CD14-positive monocyte (primary cell): ENCODE data around the gene LATS2. TPM values are rescaled to one million over a fixed set of nuclear protein-coding genes. Genes with fewer than 3 reads are reported as not detected.
A peak's percentile ranks its signal among the peaks of the same experiment; 100 is the strongest.

ENCODE experiments used
- DNase-seq, 3 donors: peaks; one replicate each; pipeline ENCODE4 v3.0.0-alpha.2; 2011 to 2022
- H2AFZ ChIP-seq: 2 replicates; pipeline ENCODE4 v1.6.0; 2012; ENCODE audit warnings: mild to moderate bottlenecking, low read depth, low read length, inconsistent platforms; ENCODE audit not compliant: insufficient read depth, poor library complexity, severe bottlenecking
- H3K27ac ChIP-seq, 2 donors: 1 replicate in 1 of 2; 2 replicates in 1 of 2; pipeline ENCODE4 v1.5.1; 2012 to 2013; ENCODE audit warnings: low read length in 2 of 2, control low read depth in 1 of 2, inconsistent platforms in 1 of 2, low read depth in 1 of 2, mild to moderate bottlenecking in 1 of 2
- H3K27me3 ChIP-seq, 2 donors: one replicate each; pipeline versions ENCODE4 v1.6.0 to v1.6.1; 2011 to 2013; ENCODE audit warnings: low read length in 2 of 2; ENCODE audit not compliant: control insufficient read depth in 2 of 2, insufficient read depth in 2 of 2
- H3K36me3 ChIP-seq, 2 donors: replicated peaks in 1 of 2; 1 replicate in 1 of 2; 2 replicates in 1 of 2; pipeline versions ENCODE4 v1.5.1 to v1.6.1; 2012 to 2013; ENCODE audit warnings: low read length in 2 of 2, control low read depth in 1 of 2, inconsistent platforms in 1 of 2, mild to moderate bottlenecking in 1 of 2; ENCODE audit not compliant: insufficient read depth in 2 of 2, control insufficient read depth in 1 of 2
- H3K4me1 ChIP-seq, 2 donors: 1 replicate in 1 of 2; 2 replicates in 1 of 2; pipeline versions ENCODE4 v1.5.1 to v1.6.1; 2012 to 2013; ENCODE audit warnings: low read length in 2 of 2, control low read depth in 1 of 2, inconsistent platforms in 1 of 2, mild to moderate bottlenecking in 1 of 2, moderate library complexity in 1 of 2; ENCODE audit not compliant: insufficient read depth in 2 of 2, control insufficient read depth in 1 of 2
- H3K4me2 ChIP-seq: replicated peaks from 2 replicates; pipeline ENCODE3; 2012; ENCODE audit warnings: low read length, moderate library complexity, mild to moderate bottlenecking; ENCODE audit not compliant: poor library complexity, severe bottlenecking; ENCODE audit errors: extremely low read depth
- H3K4me3 ChIP-seq, 3 experiments: fragments of 200-600 bp in 1 of 3; sonication (generic) in 1 of 3; replicated peaks in 1 of 3; 1 replicate in 2 of 3; 2 replicates in 1 of 3; pipeline ENCODE4 v1.5.1; 2011 to 2013; ENCODE audit warnings: low read length in 3 of 3, mild to moderate bottlenecking in 3 of 3, control low read depth in 2 of 3, low read depth in 2 of 3, inconsistent platforms in 1 of 3, moderate library complexity in 1 of 3
- H3K79me2 ChIP-seq: 2 replicates; pipeline ENCODE4 v1.6.0; 2012; ENCODE audit warnings: mild to moderate bottlenecking, control low read depth, inconsistent platforms, low read length, moderate library complexity; ENCODE audit not compliant: insufficient read depth
- H3K9ac ChIP-seq: 2 replicates; pipeline ENCODE4 v1.6.0; 2017; ENCODE audit warnings: low read length, mild to moderate bottlenecking; ENCODE audit not compliant: insufficient read depth, poor library complexity, severe bottlenecking
- H3K9me3 ChIP-seq, 2 donors: replicated peaks in 1 of 2; 1 replicate in 1 of 2; 2 replicates in 1 of 2; pipeline versions ENCODE4 v1.5.1 to v1.6.1; 2012 to 2013; ENCODE audit warnings: low read length in 2 of 2, control low read depth in 1 of 2; ENCODE audit not compliant: control insufficient read depth in 1 of 2, insufficient read depth in 1 of 2
- H4K20me1 ChIP-seq: 2 replicates; pipeline ENCODE4 v1.6.0; 2012; ENCODE audit warnings: mild to moderate bottlenecking, low read length, control low read depth, moderate library complexity; ENCODE audit not compliant: insufficient read depth
- H3K27ac Mint-ChIP-seq, 7 donors: one replicate each; pipeline ENCODE4 v1.8.0; 2020; ENCODE audit warnings: mild to moderate bottlenecking in 7 of 7, mixed read lengths in 7 of 7, moderate library complexity in 6 of 7, inconsistent platforms in 2 of 7
- H3K27me3 Mint-ChIP-seq, 3 donors: one replicate each; pipeline ENCODE4 v1.8.0; 2021 to 2022; ENCODE audit warnings: low read depth in 3 of 3, mild to moderate bottlenecking in 3 of 3, mixed read lengths in 3 of 3, moderate library complexity in 3 of 3, inconsistent platforms in 1 of 3
- H3K36me3 Mint-ChIP-seq, 2 donors: one replicate each; pipeline ENCODE4 v1.8.0; 2020; ENCODE audit warnings: mixed read lengths in 2 of 2, inconsistent platforms in 1 of 2, mild to moderate bottlenecking in 1 of 2
- H3K4me1 Mint-ChIP-seq: one replicate; pipeline ENCODE4 v1.8.0; 2020; ENCODE audit warnings: mild to moderate bottlenecking, mixed read lengths
- H3K4me3 Mint-ChIP-seq, 2 donors: one replicate each; pipeline ENCODE4 v1.8.0; 2020; ENCODE audit warnings: mild to moderate bottlenecking in 2 of 2, mixed read lengths in 2 of 2, moderate library complexity in 1 of 2
- H3K9me3 Mint-ChIP-seq, 7 donors: one replicate each; pipeline ENCODE4 v1.8.0; 2020 to 2022; ENCODE audit warnings: mixed read lengths in 7 of 7, mild to moderate bottlenecking in 6 of 7, moderate library complexity in 6 of 7, inconsistent platforms in 2 of 7
- WGBS: methylation state at CpG from one replicate; pipeline ENCODE4 v1.1.5; 2013; ENCODE audit warnings: missing lambda C conversion rate; ENCODE audit not compliant: insufficient coverage; 5-methylcytosine and 5-hydroxymethylcytosine counted together
- intact Hi-C, 2 donors: fragments of 100-400 bp; cut with micrococcal nuclease; formaldehyde crosslinking; loops; one replicate each; pipeline versions ENCODE4 v1.15.0 to v1.15.1; 2023
- polyA plus RNA-seq, 3 donors: library from polyadenylated mRNA; depleted of rRNA in 1 of 3; unstranded in 2 of 3; stranded (reverse) in 1 of 3; fragments of 300-500 nt in 2 of 3; fragments of >200 nt in 1 of 3; fragmentation: Illumina TruSeq in 2 of 3; gene quantifications; 1 replicate in 2 of 3; 2 replicates in 1 of 3; pipeline ENCODE4 v1.2.3, GENCODE V29; 2012 to 2021
- TF ChIP-seq, protein P1 (sequence below): fragments of 200-600 bp; IDR thresholded peaks from one replicate; pipeline ENCODE4 v1.8.0; 2022; ENCODE audit warnings: antibody characterized with exemption, mild to moderate bottlenecking

Gene LATS2
- polyA plus RNA-seq, 3 donors: 0.96 to 11.2 (median 1.0) TPM

DNA sequence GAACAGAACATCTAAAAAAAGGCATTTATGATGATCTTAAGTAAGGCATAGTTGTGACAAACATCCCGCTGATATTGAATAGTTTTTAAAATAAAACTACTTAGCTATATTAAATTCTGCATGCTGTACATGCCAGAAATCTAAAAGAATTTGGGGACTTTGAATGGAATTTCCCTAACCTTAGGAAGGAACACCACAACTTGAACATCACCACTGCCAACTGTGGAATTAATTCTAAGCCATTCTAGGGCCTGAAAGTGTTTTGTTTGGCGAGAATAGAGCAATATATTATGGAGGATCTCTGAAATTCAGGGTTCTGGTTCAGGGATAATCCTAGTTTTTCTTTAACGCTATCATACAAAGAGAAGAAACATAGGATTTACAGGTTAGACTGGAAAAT is 17.8 kb upstream of the LATS2 start:
- H3K4me1 Mint-ChIP-seq: peaks cover 41% of the 10 kb centered on the region
- Histone ChIP-seq H3K9ac (no peak overlapping the region), H3K4me3 (peak overlapping the region in 1 of 3 experiments; percentile 29), H3K4me1 (peaks cover 28 to 39% of the 10 kb centered on the region in 2 donors), H3K36me3 (no peaks in the 10 kb centered on the region), H3K27ac (no peak overlapping the region), H3K79me2 (no peaks in the 10 kb centered on the region), H3K4me2 (no peak overlapping the region), H4K20me1 (no peaks in the 10 kb centered on the region), H2AFZ (no peak overlapping the region), H3K27me3 (no peaks in the 10 kb centered on the region), H3K9me3 (no peaks in the 10 kb centered on the region)
- no peak overlapping the region for H3K27ac Mint-ChIP-seq
- peaks cover 0 to 1% (median 0%) of the 10 kb centered on the region in 7 donors for H3K9me3 Mint-ChIP-seq
- TF ChIP-seq, protein P1, sequence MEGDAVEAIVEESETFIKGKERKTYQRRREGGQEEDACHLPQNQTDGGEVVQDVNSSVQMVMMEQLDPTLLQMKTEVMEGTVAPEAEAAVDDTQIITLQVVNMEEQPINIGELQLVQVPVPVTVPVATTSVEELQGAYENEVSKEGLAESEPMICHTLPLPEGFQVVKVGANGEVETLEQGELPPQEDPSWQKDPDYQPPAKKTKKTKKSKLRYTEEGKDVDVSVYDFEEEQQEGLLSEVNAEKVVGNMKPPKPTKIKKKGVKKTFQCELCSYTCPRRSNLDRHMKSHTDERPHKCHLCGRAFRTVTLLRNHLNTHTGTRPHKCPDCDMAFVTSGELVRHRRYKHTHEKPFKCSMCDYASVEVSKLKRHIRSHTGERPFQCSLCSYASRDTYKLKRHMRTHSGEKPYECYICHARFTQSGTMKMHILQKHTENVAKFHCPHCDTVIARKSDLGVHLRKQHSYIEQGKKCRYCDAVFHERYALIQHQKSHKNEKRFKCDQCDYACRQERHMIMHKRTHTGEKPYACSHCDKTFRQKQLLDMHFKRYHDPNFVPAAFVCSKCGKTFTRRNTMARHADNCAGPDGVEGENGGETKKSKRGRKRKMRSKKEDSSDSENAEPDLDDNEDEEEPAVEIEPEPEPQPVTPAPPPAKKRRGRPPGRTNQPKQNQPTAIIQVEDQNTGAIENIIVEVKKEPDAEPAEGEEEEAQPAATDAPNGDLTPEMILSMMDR: no peak
- intact Hi-C loops: loop anchor here in 1 of 2 donors (5.0 kb wide), 1 partner anchor 62 kb away; no protein-coding TSS in a partner anchor
- no peak overlapping the region for H3K4me3 Mint-ChIP-seq
- WGBS: no CpG with 5 or more reads among the region's 3 CpGs
- H3K36me3 Mint-ChIP-seq: no peaks in the 10 kb centered on the region
- DNase-seq: no peak
- H3K27me3 Mint-ChIP-seq: peaks cover 0 to 3% (median 0%) of the 10 kb centered on the region in 3 donors

DNA sequence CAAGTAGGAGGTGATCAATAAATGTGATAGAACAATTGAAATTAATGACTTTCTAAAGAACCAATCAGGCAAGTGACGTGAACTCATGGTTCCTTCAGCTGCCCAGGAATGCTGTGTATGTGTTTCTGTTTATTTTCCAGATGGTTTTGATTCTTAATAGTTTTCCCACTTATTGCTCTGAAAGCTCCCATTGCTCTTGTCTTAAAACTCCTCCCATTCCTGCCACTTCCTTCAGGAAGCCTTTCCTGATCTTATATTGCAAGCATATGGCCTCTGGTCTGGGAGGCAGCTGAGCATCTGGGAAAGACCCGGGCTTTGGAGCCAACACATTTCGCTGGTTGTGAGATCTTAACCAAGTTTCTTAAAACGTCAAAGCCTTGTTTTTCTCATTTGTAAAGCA is 17.1 kb upstream of the LATS2 start:
- Mint-ChIP-seq H3K36me3 (no peaks in the 10 kb centered on the region), H3K4me1 (peaks cover 43% of the 10 kb centered on the region), H3K4me3 (no peak overlapping the region), H3K27ac (no peak overlapping the region), H3K27me3 (peaks cover 0 to 3% (median 0%) of the 10 kb centered on the region in 3 donors), H3K9me3 (peaks cover 0 to 1% (median 0%) of the 10 kb centered on the region in 7 donors)
- Histone ChIP-seq H3K4me2 (no peak overlapping the region), H3K4me3 (no peak overlapping the region), H3K79me2 (no peaks in the 10 kb centered on the region), H3K4me1 (peaks cover 28 to 39% of the 10 kb centered on the region in 2 donors), H3K27ac (no peak overlapping the region), H3K36me3 (no peaks in the 10 kb centered on the region), H4K20me1 (no peaks in the 10 kb centered on the region), H3K9ac (no peak overlapping the region), H2AFZ (no peak overlapping the region), H3K27me3 (no peaks in the 10 kb centered on the region), H3K9me3 (no peaks in the 10 kb centered on the region)
- intact Hi-C loops: loop anchor here in 1 of 2 donors (5.0 kb wide), 1 partner anchor 61 kb away; no protein-coding TSS in a partner anchor
- no peak for DNase-seq
- TF ChIP-seq, protein P1: no peak
- 95% methylated on average over 3 of the region's 4 CpGs for WGBS
